ENCODE measurements around the gene C1QTNF1. TPM values are rescaled to one million over a fixed set of nuclear protein-coding genes. Genes with fewer than 3 reads are reported as not detected.

C1QTNF1 gene
- total and polyA plus RNA-seq, 2 experiments from 2014 or later = 6.8 to 16.4 TPM

DNA sequence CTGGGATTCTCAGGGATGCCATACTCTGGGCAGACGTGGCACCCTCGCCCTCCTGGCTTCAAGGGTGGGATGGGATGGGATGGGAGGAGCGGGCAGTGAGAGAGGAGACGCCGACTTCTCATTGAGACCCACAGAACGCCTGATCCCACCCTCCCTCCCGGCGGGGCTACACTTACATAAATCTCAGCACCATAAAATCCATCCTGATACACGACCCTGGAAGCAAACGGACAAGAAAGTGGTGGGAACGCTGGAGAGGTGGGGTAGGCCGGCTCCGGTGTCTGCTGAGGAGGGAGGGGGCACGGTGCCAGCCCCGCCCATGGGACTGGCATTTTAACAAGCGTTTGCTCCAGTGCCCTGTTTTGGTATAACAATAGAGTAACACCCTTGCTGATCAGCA is 72.5 kb downstream of the C1QTNF1 start:
- no peak overlapping the region for H3K4me3 ChIP-seq
- H3K4me1 ChIP-seq (ENCODE audit: low read depth) = peaks cover 3% of the 10 kb centered on the region
- TF ChIP-seq, protein P1, sequence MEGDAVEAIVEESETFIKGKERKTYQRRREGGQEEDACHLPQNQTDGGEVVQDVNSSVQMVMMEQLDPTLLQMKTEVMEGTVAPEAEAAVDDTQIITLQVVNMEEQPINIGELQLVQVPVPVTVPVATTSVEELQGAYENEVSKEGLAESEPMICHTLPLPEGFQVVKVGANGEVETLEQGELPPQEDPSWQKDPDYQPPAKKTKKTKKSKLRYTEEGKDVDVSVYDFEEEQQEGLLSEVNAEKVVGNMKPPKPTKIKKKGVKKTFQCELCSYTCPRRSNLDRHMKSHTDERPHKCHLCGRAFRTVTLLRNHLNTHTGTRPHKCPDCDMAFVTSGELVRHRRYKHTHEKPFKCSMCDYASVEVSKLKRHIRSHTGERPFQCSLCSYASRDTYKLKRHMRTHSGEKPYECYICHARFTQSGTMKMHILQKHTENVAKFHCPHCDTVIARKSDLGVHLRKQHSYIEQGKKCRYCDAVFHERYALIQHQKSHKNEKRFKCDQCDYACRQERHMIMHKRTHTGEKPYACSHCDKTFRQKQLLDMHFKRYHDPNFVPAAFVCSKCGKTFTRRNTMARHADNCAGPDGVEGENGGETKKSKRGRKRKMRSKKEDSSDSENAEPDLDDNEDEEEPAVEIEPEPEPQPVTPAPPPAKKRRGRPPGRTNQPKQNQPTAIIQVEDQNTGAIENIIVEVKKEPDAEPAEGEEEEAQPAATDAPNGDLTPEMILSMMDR (IDR thresholded peaks at IDR 0.05; ENCODE audit: low read depth, low read length) = no peak
- peaks cover 15% of the 10 kb centered on the region for H3K27me3 ChIP-seq
- no peak for DNase-seq (ENCODE audit: low read depth in 1 of 2, low spot score in 1 of 2)
- no peaks in the 10 kb centered on the region for H3K36me3 ChIP-seq
- H3K27ac ChIP-seq = no peak overlapping the region
- no peaks in the 10 kb centered on the region for H3K9me3 ChIP-seq (ENCODE audit: low read depth)

DNA sequence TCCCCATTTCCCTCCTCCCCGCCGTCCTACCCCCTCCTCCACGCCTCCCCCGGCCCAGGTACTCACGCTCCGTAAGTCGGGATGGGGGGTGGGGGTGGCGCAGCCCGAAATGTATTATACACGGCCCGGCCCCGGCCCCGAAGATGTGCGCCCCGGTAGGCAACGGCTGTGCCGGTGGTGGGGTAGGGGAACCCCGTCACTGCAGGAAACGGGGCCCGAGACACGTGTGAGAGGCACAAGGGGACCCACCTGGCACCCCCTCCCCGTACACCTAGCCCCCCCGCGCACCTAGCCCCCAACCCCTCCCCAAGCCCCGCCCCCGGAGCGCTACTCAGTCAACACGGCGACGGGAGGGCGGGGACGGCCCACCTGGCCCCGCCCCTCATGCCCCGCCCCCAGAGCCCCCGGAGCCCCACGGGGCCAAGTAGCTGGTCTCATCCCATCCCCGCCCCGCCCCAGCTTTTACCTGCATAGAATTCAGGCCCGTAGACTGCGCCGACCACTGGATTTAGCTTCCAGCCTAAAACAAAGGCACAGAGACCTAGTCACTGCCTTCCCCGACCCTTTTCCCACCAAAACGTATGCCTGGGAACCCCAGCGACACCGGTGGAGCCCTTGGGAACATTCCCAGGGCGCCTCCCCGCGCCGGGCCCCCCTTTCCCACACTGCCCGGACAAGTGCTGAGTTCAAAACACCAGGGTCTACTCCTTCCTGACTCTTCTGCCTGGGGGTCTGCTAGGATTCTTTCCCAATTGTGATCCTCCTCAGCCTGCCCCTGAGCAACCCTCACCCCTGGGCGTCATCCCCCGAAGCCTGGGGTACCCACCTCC is 73.5 kb downstream of the C1QTNF1 start:
- TF ChIP-seq, protein P1 (IDR thresholded peaks at IDR 0.05; ENCODE audit: low read depth, low read length) = no peak
- no peak for DNase-seq (ENCODE audit: low read depth in 1 of 2, low spot score in 1 of 2)

DNA sequence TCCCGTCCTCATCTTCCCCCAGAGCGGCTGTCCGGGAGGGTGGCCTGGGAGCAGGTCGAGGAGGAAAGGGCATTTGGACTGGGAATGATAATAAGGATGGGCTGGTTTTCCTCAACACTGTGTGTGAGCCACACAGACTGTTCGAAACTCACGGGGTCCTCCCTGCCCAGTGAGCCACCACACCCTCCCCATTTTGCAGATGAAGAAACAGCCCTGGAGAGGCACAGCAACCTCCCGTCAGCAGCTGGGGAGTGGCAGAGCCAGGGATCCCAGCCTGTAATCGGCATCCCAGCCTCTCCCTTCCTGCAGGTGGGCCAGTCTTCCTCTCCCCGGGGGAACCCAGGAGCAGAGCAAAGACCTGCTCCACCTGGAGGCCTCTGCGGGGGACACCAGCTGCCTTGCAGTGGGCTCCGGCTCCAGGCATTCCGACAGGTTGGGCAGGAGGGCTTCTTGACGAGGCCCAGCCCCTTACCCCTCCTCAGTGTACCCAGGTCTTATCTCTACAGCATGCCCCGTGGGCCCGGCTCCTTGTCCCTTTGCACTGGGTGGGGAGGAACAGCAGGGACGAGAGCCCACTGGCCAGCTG is 74.4 kb downstream of the C1QTNF1 start:
- TF ChIP-seq, protein P1 (IDR thresholded peaks at IDR 0.05; ENCODE audit: low read depth, low read length) = no peak
- Histone ChIP-seq H3K9me3 (ENCODE audit: low read depth) (no peaks in the 10 kb centered on the region), H3K4me1 (ENCODE audit: low read depth) (peaks cover 4% of the 10 kb centered on the region), H3K4me3 (no peak overlapping the region), H3K27ac (no peak overlapping the region), H3K36me3 (no peaks in the 10 kb centered on the region), H3K27me3 (peaks cover 15% of the 10 kb centered on the region)
- DNase-seq (ENCODE audit: low read depth in 1 of 2, low spot score in 1 of 2) = no peak

More for the DNA sequence above, 73.5 kb downstream of the C1QTNF1 start:
- Histone ChIP-seq H3K36me3 (no peaks in the 10 kb centered on the region), H3K9me3 (ENCODE audit: low read depth) (no peaks in the 10 kb centered on the region), H3K27ac (no peak overlapping the region), H3K4me1 (ENCODE audit: low read depth) (peaks cover 3% of the 10 kb centered on the region), H3K27me3 (peaks cover 15% of the 10 kb centered on the region), H3K4me3 (peak overlapping the region; percentile 10)

Other genes starting within 250 kb of the C1QTNF1 start
- 25.2 and 39.6 TPM in 2 replicates for gene CYTH1, start 241.9 kb upstream of the C1QTNF1 start, total RNA-seq
- gene CYTH1, start 241.9 kb upstream of the C1QTNF1 start, polyA plus RNA-seq = 21.9 and 36.4 TPM in 2 replicates
- 18.9 and 27.8 TPM in 2 replicates for gene USP36, start 183.4 kb upstream of the C1QTNF1 start, total RNA-seq
- 27.1 and 35.4 TPM in 2 replicates for gene USP36, start 183.4 kb upstream of the C1QTNF1 start, polyA plus RNA-seq
- gene CEP295NL, start 121.0 kb upstream of the C1QTNF1 start, total RNA-seq = 0.21 and 0.42 TPM in 2 replicates
- gene CEP295NL, start 121.0 kb upstream of the C1QTNF1 start, polyA plus RNA-seq = not detected in 2 replicates
- gene TIMP2, start 98.8 kb upstream of the C1QTNF1 start, total RNA-seq = 22.0 and 25.8 TPM in 2 replicates
- 4.2 and 5.9 TPM in 2 replicates for gene TIMP2, start 98.8 kb upstream of the C1QTNF1 start, polyA plus RNA-seq
- gene LGALS3BP, start 44.2 kb upstream of the C1QTNF1 start, total RNA-seq = 178 and 185 TPM in 2 replicates
- 181 and 213 TPM in 2 replicates for gene LGALS3BP, start 44.2 kb upstream of the C1QTNF1 start, polyA plus RNA-seq
- 55.3 and 55.9 TPM in 2 replicates for gene CANT1, start 14.4 kb upstream of the C1QTNF1 start, total RNA-seq
- 33.6 and 45.8 TPM in 2 replicates for gene CANT1, start 14.4 kb upstream of the C1QTNF1 start, polyA plus RNA-seq
- 29.5 and 69.8 TPM in 2 replicates for gene ENGASE, start 50.7 kb downstream of the C1QTNF1 start, total RNA-seq
- gene ENGASE, start 50.7 kb downstream of the C1QTNF1 start, polyA plus RNA-seq = 48.8 and 56.1 TPM in 2 replicates